ENCODE results near the gene PRKN.

PRKN gene

DNA sequence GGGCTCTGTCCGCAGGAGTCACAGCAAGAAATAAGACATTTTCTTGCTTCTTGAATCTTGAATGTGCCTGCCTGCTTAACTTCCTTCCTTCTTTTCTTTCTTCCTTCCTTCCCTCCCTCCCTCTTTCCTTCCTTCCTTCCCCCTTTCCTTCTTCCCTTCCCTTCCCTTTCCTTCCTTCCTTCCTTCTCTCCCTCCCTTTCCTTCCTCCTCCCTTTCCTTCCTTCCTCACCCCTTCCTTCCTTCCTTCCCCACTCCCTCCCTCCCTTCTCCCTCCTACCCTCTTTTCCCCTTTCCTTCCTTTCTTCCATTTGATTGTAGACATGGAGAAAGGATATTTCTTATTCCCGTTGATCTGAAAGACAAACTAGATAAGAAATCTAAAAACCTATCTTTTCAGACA is 1016.9 kb downstream of the PRKN start:
- Histone ChIP-seq H3K9ac (ENCODE audit: low read length) (no peak overlapping the region), H3K27ac (ENCODE audit: low read length) (no peak overlapping the region), H3K4me3 (ENCODE audit: low read length) (no peak overlapping the region), H3K9me2 (replicated peaks; ENCODE audit: insufficient read depth, low read length) (no peaks in the 10 kb centered on the region), H3K27me3 (replicated peaks; ENCODE audit: insufficient read depth, low read length) (no peaks in the 10 kb centered on the region), H4K20me1 (ENCODE audit: insufficient read depth, low read length) (no peaks in the 10 kb centered on the region), H3K36me3 (replicated peaks; ENCODE audit: insufficient read depth, low read length) (no peaks in the 10 kb centered on the region), H3K79me2 (ENCODE audit: low read length) (no peaks in the 10 kb centered on the region), H3K4me2 (ENCODE audit: low read depth, low read length) (no peak overlapping the region), H3K4me1 (ENCODE audit: low read length) (no peaks in the 10 kb centered on the region), H3K9me3 (replicated peaks; ENCODE audit: insufficient read depth, low read length) (no peaks in the 10 kb centered on the region), H2AFZ (ENCODE audit: low read length) (no peak overlapping the region), H3F3A (ENCODE audit: insufficient read depth, low read length) (no peaks in the 10 kb centered on the region)
- no peak for DNase-seq
- no peak for TF ChIP-seq EZH2 (optimal IDR thresholded peaks at IDR 0.05; ENCODE audit: low read depth, low read length)

DNA sequence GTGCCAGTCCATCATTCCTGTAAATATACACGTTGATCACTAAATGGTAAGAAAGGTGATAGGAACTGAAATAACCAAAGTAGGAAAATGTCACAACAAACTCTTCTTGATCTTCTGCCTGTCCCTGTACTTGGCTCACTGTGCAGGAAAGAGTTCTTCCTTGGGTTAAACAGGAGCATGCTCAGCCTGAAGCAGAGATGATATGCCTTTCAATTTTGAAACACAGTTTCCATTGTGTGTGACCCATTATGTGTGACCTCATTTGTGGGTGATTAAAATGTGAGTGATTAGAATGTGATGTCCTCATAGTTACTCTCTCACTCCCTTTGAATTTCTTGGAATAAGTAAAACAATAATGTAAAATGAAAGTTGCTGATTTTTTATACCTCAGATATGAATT is 1026.5 kb downstream of the PRKN start:
- Histone ChIP-seq H3F3A (ENCODE audit: insufficient read depth, low read length) (no peaks in the 10 kb centered on the region), H3K27ac (ENCODE audit: low read length) (no peak overlapping the region), H3K4me1 (ENCODE audit: low read length) (no peaks in the 10 kb centered on the region), H3K27me3 (replicated peaks; ENCODE audit: insufficient read depth, low read length) (no peaks in the 10 kb centered on the region), H3K4me3 (ENCODE audit: low read length) (no peak overlapping the region), H3K9me3 (replicated peaks; ENCODE audit: insufficient read depth, low read length) (no peaks in the 10 kb centered on the region), H4K20me1 (ENCODE audit: insufficient read depth, low read length) (no peaks in the 10 kb centered on the region), H3K9ac (ENCODE audit: low read length) (no peak overlapping the region), H3K4me2 (ENCODE audit: low read depth, low read length) (no peak overlapping the region), H2AFZ (ENCODE audit: low read length) (no peak overlapping the region), H3K36me3 (replicated peaks; ENCODE audit: insufficient read depth, low read length) (no peaks in the 10 kb centered on the region), H3K9me2 (replicated peaks; ENCODE audit: insufficient read depth, low read length) (no peaks in the 10 kb centered on the region), H3K79me2 (ENCODE audit: low read length) (no peaks in the 10 kb centered on the region)
- no peak for DNase-seq
- TF ChIP-seq EZH2phosphoT487 (IDR thresholded peaks at IDR 0.05; ENCODE audit: low read length) (no peak), EZH2 (optimal IDR thresholded peaks at IDR 0.05; ENCODE audit: low read depth, low read length) (no peak)
- TF ChIP-seq, protein P1, sequence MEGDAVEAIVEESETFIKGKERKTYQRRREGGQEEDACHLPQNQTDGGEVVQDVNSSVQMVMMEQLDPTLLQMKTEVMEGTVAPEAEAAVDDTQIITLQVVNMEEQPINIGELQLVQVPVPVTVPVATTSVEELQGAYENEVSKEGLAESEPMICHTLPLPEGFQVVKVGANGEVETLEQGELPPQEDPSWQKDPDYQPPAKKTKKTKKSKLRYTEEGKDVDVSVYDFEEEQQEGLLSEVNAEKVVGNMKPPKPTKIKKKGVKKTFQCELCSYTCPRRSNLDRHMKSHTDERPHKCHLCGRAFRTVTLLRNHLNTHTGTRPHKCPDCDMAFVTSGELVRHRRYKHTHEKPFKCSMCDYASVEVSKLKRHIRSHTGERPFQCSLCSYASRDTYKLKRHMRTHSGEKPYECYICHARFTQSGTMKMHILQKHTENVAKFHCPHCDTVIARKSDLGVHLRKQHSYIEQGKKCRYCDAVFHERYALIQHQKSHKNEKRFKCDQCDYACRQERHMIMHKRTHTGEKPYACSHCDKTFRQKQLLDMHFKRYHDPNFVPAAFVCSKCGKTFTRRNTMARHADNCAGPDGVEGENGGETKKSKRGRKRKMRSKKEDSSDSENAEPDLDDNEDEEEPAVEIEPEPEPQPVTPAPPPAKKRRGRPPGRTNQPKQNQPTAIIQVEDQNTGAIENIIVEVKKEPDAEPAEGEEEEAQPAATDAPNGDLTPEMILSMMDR (IDR thresholded peaks at IDR 0.05; ENCODE audit: low read length) = no peak

DNA sequence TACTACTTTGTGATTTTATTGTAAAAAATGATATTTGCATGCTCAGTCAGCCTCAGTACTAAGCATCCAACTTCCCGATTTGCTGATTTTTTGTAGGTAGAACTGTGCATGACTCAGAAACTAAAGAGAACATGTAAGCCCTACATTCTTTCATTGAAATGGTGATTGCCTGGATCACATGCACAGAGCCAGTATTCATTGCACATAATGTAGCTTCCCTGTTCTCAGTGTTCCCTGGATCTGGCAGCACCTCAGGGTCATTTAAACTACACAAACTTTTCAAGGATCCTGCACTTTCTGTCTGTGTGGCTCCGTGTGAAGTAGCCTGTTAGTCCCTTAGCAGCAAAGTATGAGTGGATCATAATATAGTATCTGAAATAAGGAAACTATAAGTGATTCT is 1030.8 kb downstream of the PRKN start:
- Histone ChIP-seq H3K79me2 (ENCODE audit: low read length) (no peaks in the 10 kb centered on the region), H3F3A (ENCODE audit: insufficient read depth, low read length) (no peaks in the 10 kb centered on the region), H3K9ac (ENCODE audit: low read length) (no peak overlapping the region), H3K4me2 (ENCODE audit: low read depth, low read length) (no peak overlapping the region), H3K4me3 (ENCODE audit: low read length) (no peak overlapping the region), H3K36me3 (replicated peaks; ENCODE audit: insufficient read depth, low read length) (no peaks in the 10 kb centered on the region), H3K4me1 (ENCODE audit: low read length) (no peaks in the 10 kb centered on the region), H3K9me2 (replicated peaks; ENCODE audit: insufficient read depth, low read length) (no peaks in the 10 kb centered on the region), H3K9me3 (replicated peaks; ENCODE audit: insufficient read depth, low read length) (no peaks in the 10 kb centered on the region), H3K27me3 (replicated peaks; ENCODE audit: insufficient read depth, low read length) (no peaks in the 10 kb centered on the region), H3K27ac (ENCODE audit: low read length) (no peak overlapping the region), H4K20me1 (ENCODE audit: insufficient read depth, low read length) (no peaks in the 10 kb centered on the region), H2AFZ (ENCODE audit: low read length) (no peak overlapping the region)
- DNase-seq = no peak
- TF ChIP-seq EZH2phosphoT487 (IDR thresholded peaks at IDR 0.05; ENCODE audit: low read length) (no peak), EZH2 (optimal IDR thresholded peaks at IDR 0.05; ENCODE audit: low read depth, low read length) (no peak)
- TF ChIP-seq, protein P1 (IDR thresholded peaks at IDR 0.05; ENCODE audit: low read length) = no peak

DNA sequence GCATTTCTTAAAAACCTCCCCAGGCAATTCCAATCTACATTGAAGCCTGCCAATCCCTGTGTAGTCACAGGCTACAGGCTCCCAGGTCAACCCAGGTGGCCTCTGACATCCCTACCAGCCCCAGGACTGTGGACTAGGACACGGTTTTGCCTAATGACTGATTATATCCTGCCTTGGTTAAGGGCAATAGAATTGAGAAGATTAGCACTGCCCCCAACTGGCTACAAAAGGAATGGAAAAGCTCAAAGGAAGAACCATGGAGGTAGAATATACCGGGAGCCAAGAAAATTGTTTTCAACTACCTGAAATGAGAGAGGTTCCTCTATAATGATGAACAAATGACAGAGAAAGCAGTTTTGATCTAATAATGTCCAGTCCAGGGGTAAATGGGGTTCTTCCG is 1032.6 kb downstream of the PRKN start:
- no peaks in the 10 kb centered on the region for H4K20me1 ChIP-seq (ENCODE audit: insufficient read depth, low read length)
- no peaks in the 10 kb centered on the region for H3K79me2 ChIP-seq (ENCODE audit: low read length)
- no peak overlapping the region for H3K9ac ChIP-seq (ENCODE audit: low read length)
- H3K4me1 ChIP-seq (ENCODE audit: low read length) = no peaks in the 10 kb centered on the region
- no peaks in the 10 kb centered on the region for H3F3A ChIP-seq (ENCODE audit: insufficient read depth, low read length)
- H3K9me3 ChIP-seq (replicated peaks; ENCODE audit: insufficient read depth, low read length) = no peaks in the 10 kb centered on the region
- no peaks in the 10 kb centered on the region for H3K36me3 ChIP-seq (replicated peaks; ENCODE audit: insufficient read depth, low read length)
- no peak overlapping the region for H3K27ac ChIP-seq (ENCODE audit: low read length)
- TF ChIP-seq, protein P1 (IDR thresholded peaks at IDR 0.05; ENCODE audit: low read length) = peak; percentile 43
- no peak for TF ChIP-seq EZH2phosphoT487 (IDR thresholded peaks at IDR 0.05; ENCODE audit: low read length)
- no peak overlapping the region for H3K4me3 ChIP-seq (ENCODE audit: low read length)
- DNase-seq = peak; percentile 25
- H2AFZ ChIP-seq (ENCODE audit: low read length) = no peak overlapping the region
- H3K9me2 ChIP-seq (replicated peaks; ENCODE audit: insufficient read depth, low read length) = no peaks in the 10 kb centered on the region
- H3K4me2 ChIP-seq (ENCODE audit: low read depth, low read length) = no peak overlapping the region
- no peaks in the 10 kb centered on the region for H3K27me3 ChIP-seq (replicated peaks; ENCODE audit: insufficient read depth, low read length)
